Stimulated activated naive B cell treated with anti-CD40 and anti-IgM and Interleukin-4, amounts not matched to agents 10 μg/mL and 1 μg/mL and 100 μg/mL, for 72 hours (primary cell): ENCODE measurements around the gene KANTR.

Experiments used
- ATAC-seq, 2 donors: fragments of 150-1000 bp; cut with Tn5 transposase; replicated peaks; 2 replicates each; pipeline ENCODE4 v1.10.0; 2021; ENCODE audit warnings: moderate library complexity in 1 of 2
- DNase-seq: peaks from one replicate; pipeline ENCODE4 v3.0.0; 2021
- H3K27ac Mint-ChIP-seq: one replicate; pipeline ENCODE4 v1.8.0; 2022; ENCODE audit warnings: mild to moderate bottlenecking, mixed read lengths
- H3K27me3 Mint-ChIP-seq, 2 donors: one replicate each; pipeline ENCODE4 v1.8.0; 2022; ENCODE audit warnings: mixed read lengths in 2 of 2
- H3K36me3 Mint-ChIP-seq, 2 donors: one replicate each; pipeline ENCODE4 v1.8.0; 2022; ENCODE audit warnings: mixed read lengths in 2 of 2, mild to moderate bottlenecking in 1 of 2
- H3K4me1 Mint-ChIP-seq, 2 donors: one replicate each; pipeline ENCODE4 v1.8.0; 2022; ENCODE audit warnings: mixed read lengths in 2 of 2, mild to moderate bottlenecking in 1 of 2
- H3K4me3 Mint-ChIP-seq, 2 donors: one replicate each; pipeline ENCODE4 v1.8.0; 2022; ENCODE audit warnings: mild to moderate bottlenecking in 2 of 2, mixed read lengths in 2 of 2, moderate library complexity in 1 of 2
- H3K9me3 Mint-ChIP-seq, 2 donors: one replicate each; pipeline ENCODE4 v1.8.0; 2022; ENCODE audit warnings: mixed read lengths in 2 of 2, mild to moderate bottlenecking in 1 of 2

The KANTR gene, protein sequence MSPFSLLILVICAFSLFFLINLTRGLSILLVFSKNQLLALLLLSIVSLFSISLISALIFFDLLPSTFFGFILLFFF

DNA sequence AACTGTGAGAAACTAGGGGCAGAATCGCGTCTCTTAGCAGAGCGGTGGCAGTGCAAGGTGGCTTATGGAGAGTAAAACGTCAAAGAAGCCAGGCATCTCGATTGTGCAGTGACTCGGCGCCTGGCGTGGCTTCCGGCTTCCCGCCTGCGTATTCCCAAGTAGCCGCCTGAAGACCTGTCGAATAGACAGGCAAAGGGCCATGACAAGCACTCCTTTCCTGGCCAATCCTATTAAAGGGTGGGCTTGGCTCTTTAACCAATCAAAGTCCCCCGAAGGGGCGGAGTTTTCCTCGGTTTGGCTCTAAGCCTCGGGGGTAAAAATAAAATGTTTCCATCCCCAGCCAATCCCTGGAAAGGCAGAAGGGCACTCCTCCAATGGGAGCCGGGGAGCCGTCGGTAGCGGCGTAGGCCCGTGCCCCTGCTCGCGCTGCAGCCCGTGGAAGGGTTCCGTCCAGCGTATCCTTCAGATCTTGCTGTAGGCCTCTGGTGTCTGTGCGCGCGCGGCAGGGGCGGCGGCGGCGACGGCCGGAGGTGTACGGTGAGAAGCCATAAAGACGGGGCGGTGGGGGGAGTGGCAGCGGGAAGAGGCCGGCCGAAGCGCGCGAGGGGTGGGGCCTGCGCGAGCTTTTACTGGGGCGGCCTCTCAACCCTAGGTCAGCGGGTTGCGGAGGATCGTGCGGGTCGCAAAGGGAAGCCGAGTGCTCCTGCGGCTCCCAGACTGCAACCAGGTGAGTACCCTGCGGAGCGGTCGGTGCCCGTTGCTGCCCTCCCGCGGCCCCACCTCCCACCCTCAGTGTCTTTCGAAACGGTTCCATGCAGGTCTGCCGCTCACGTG, at the start of gene KANTR:
Gene KANTR, plus strand, starts transcription at position 395 of the 834 bp plus-strand sequence. CDS start 30,131 bp downstream, outside the sequence.
- ATAC-seq: peak; percentile 86 to 87
- H3K4me3 Mint-ChIP-seq: peak within 1 kb of the TSS; percentile 88 to 92
- peak; percentile 78 for DNase-seq
- H3K36me3 Mint-ChIP-seq: no peaks in the 10 kb centered on the region
- no peaks in the 10 kb centered on the region for H3K9me3 Mint-ChIP-seq
- H3K27me3 Mint-ChIP-seq: no peaks in the 10 kb centered on the region
- H3K4me1 Mint-ChIP-seq: peaks cover 2 to 13% of the 10 kb centered on the region in 2 donors
- peak within 1 kb of the TSS; percentile 93 for H3K27ac Mint-ChIP-seq

GRCh38 chrX:53044995-53045394, 48.9 kb upstream of the KANTR start:
- H3K27me3 Mint-ChIP-seq: peaks cover 0 to 11% of the 10 kb centered on the region in 2 donors
- no peak overlapping the region for H3K27ac Mint-ChIP-seq
- DNase-seq: no peak
- ATAC-seq: no peak
- peaks cover 6 to 10% of the 10 kb centered on the region in 2 donors for H3K4me1 Mint-ChIP-seq
- no peaks in the 10 kb centered on the region for H3K9me3 Mint-ChIP-seq
- H3K4me3 Mint-ChIP-seq: no peak overlapping the region
- H3K36me3 Mint-ChIP-seq: no peaks in the 10 kb centered on the region

DNA sequence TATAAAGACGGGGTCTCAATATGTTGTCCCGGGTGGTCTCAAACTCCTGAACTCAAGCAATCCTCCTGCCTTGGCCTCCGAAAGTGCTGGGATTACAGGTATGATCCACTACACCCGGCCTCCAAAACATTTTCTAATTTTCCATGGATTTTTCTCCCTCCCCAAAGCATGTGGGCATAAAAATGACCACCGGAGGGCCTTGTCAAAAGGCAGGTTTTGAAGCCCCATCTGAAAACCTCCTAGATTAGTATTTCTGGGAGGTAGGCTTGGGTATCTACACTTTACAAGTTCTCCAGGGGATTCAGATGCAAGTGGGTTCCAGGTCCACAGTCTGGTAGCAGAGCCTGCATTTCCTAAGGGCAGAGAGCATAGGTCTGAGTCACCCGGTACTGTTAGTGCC, 46.7 kb upstream of the KANTR start:
- Mint-ChIP-seq H3K4me1 (peaks cover 6 to 10% of the 10 kb centered on the region in 2 donors), H3K4me3 (no peak overlapping the region), H3K27ac (no peak overlapping the region), H3K9me3 (no peaks in the 10 kb centered on the region), H3K27me3 (peaks cover 0 to 6% of the 10 kb centered on the region in 2 donors), H3K36me3 (no peaks in the 10 kb centered on the region)
- no peak for ATAC-seq
- no peak for DNase-seq

- DNase-seq: no peak
- H3K36me3 Mint-ChIP-seq: no peaks in the 10 kb centered on the region
- H3K27ac Mint-ChIP-seq: peak within 1 kb of the TSS; percentile 4
- no peaks in the 10 kb centered on the region for H3K9me3 Mint-ChIP-seq
- peak within 1 kb of the TSS; percentile 61 to 79 for H3K4me3 Mint-ChIP-seq
- H3K27me3 Mint-ChIP-seq: peaks cover 0 to 6% of the 10 kb centered on the region in 2 donors
- ATAC-seq: peak; percentile 39 to 45
- peaks cover 6 to 10% of the 10 kb centered on the region in 2 donors for H3K4me1 Mint-ChIP-seq
Observed at GRCh38 chrX:53048169-53049126, 45.5 kb upstream of the KANTR start, which contains the start of gene GPR173. Gene GPR173 (plus strand): TSS chrX:53048789. CDS start chrX:53076622, 27,833 bp downstream.

DNA sequence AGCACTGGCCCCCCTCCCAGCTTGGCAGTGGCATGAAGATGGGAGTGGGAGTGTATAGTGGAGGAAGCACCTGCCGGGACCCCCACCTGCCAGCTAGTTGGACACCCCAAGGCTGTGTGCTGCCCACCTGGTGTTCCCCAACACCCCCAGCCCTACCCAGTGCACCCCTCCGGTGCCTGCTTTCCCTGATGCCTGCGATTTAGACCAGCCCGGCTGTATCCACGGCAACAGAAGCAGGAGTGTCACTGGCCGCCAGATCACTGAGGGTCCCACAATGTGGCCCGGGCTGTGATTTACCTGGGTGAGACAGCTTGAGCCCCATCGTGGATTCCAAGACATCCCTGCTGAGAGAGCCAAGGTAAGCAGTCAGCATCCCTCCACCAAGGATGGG, 44.8 kb upstream of the KANTR start:
- Mint-ChIP-seq H3K27me3 (peaks cover 0 to 6% of the 10 kb centered on the region in 2 donors), H3K4me1 (peaks cover 6 to 10% of the 10 kb centered on the region in 2 donors), H3K27ac (no peak overlapping the region), H3K36me3 (no peaks in the 10 kb centered on the region), H3K9me3 (no peaks in the 10 kb centered on the region), H3K4me3 (peak overlapping the region; percentile 61 to 72)
- ATAC-seq (no peak), DNase-seq (no peak)

DNA sequence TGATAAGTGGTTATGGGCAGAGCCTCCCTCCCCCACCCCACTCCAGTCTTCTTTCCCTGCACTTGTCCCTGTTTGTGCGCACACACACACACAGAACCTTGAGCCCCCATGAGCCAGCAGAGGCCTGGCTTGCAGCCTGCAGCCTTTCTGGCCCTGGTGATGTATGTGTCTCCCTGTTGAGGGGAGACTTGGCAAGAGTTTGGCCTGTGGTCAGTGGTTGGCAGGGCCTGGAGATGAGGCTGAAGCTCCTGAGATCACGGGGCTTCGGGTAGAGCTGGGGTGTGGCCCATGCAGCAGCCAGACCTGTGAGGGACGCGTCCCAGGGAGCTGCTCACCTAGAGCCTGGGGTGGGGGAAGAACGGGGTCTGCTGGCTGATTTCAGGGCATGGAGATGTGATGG, 43.1 kb upstream of the KANTR start:
- ATAC-seq (no peak), DNase-seq (no peak)
- Mint-ChIP-seq H3K27me3 (peaks cover 0 to 6% of the 10 kb centered on the region in 2 donors), H3K36me3 (no peaks in the 10 kb centered on the region), H3K4me3 (no peak overlapping the region), H3K9me3 (no peaks in the 10 kb centered on the region), H3K27ac (no peak overlapping the region), H3K4me1 (peaks cover 6 to 10% of the 10 kb centered on the region in 2 donors)

DNA sequence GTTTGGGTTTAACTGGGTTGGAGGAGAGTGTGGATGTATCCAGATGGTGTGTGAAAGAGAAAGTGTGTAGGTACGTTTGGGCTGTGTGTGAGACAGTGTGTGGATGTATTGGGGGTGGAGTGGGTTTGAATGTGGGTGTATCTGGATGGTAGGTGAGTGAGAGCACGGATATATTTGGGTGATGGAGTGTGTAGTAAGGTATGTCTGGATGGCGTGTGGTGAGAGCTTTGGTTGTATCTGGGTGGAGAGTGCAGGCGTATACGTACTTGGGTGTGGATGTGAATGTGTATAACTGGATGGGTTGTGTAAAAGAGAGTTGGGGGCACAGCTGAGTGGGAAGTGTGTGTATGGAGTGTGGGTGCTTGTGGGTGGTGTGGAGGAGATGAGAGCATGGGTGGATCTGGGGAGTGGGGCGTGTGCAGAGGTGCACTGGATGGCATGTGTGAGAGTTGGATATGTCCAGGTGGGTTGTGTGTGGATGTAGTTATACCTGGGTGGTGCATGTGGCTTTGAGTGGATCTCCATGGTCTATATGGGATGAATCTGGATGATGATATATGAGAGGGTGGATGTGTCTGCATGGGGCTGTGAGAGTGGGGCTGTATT, 38.6 kb upstream of the KANTR start:
- no peak overlapping the region for H3K4me3 Mint-ChIP-seq
- H3K27me3 Mint-ChIP-seq: no peaks in the 10 kb centered on the region
- no peaks in the 10 kb centered on the region for H3K9me3 Mint-ChIP-seq
- no peaks in the 10 kb centered on the region for H3K36me3 Mint-ChIP-seq
- ATAC-seq: no peak
- no peak for DNase-seq
- H3K4me1 Mint-ChIP-seq: no peaks in the 10 kb centered on the region
- no peak overlapping the region for H3K27ac Mint-ChIP-seq

DNA sequence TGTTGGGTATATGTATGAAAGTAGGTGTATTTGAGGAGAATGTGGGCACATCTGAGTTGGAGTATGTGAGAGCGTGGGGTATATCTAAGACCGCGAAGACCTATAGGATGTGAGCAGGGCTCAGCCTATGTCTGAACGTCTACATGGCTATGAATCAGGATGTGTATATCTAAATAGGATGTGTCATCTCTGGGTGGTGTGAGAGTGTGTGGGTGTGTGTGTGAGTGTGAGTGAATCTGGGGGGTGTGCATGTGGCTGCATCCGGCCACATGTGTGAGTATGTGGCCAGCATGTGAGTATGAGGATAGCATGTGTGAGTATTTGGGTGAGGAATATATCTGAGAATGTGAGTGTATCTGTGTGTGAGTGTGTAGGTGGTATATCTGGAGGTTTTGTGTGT, 37.6 kb upstream of the KANTR start:
- H3K9me3 Mint-ChIP-seq: no peaks in the 10 kb centered on the region
- ATAC-seq (no peak), DNase-seq (no peak)
- no peak overlapping the region for H3K27ac Mint-ChIP-seq
- no peak overlapping the region for H3K4me3 Mint-ChIP-seq
- no peaks in the 10 kb centered on the region for H3K36me3 Mint-ChIP-seq
- H3K27me3 Mint-ChIP-seq: no peaks in the 10 kb centered on the region
- no peaks in the 10 kb centered on the region for H3K4me1 Mint-ChIP-seq

DNA sequence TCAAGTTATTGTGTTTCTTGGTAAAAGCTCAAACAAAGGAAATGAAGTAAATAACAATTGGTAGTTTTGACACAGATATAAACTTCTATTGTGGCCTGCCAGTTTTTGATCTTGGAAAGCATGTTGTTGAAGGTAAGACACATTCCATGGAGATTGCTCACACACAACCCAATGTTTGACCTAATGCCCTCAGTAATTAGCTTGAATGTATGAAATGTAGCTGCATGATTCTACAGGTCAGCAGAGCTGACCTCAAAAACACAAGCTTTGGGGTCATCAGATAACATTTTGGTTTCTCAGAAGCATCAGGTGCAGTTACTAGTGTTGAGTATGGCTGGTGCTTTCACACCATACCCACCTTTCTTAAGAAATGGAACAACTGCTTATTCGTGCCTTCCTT, 28.8 kb upstream of the KANTR start:
- no peaks in the 10 kb centered on the region for H3K9me3 Mint-ChIP-seq
- H3K4me1 Mint-ChIP-seq: no peaks in the 10 kb centered on the region
- H3K27ac Mint-ChIP-seq: no peak overlapping the region
- DNase-seq: no peak
- H3K4me3 Mint-ChIP-seq: no peak overlapping the region
- H3K27me3 Mint-ChIP-seq: no peaks in the 10 kb centered on the region
- no peak for ATAC-seq
- no peaks in the 10 kb centered on the region for H3K36me3 Mint-ChIP-seq

DNA sequence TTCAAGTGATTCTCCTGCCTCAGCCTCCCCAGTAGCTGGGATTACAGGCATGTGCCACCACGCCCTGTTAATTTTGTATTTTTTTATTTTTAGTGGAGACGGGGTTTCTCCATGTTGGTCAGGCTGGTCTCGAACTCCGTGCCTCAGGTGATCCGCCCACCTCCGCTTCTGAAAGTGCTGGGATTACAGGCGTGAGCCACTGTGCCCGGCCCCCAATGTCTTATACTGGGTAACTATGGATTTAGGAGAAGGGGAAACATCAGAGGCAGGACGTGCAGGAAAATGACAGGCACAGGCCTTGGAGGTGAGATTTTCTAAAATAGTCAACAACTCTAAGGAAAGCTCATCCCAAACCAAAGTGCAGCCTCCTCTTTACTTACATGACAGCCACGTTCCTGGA, 22.9 kb upstream of the KANTR start:
- no peak for ATAC-seq
- Mint-ChIP-seq H3K36me3 (no peaks in the 10 kb centered on the region), H3K4me1 (peaks cover 9 to 26% of the 10 kb centered on the region in 2 donors), H3K4me3 (no peak overlapping the region), H3K9me3 (no peaks in the 10 kb centered on the region), H3K27ac (no peak overlapping the region), H3K27me3 (peaks cover 0 to 4% of the 10 kb centered on the region in 2 donors)
- no peak for DNase-seq

- DNase-seq: peak; percentile 59
- Mint-ChIP-seq H3K27ac (peak overlapping the region; percentile 3), H3K27me3 (peaks cover 0 to 4% of the 10 kb centered on the region in 2 donors), H3K4me3 (peak overlapping the region; percentile 76 to 80), H3K9me3 (peaks cover 0 to 2% of the 10 kb centered on the region in 2 donors), H3K36me3 (no peaks in the 10 kb centered on the region), H3K4me1 (peaks cover 9 to 26% of the 10 kb centered on the region in 2 donors)
- ATAC-seq: peak; percentile 86 to 88
Observed at GRCh38 chrX:53071604-53072417, 22.1 kb upstream of the KANTR start.

DNA sequence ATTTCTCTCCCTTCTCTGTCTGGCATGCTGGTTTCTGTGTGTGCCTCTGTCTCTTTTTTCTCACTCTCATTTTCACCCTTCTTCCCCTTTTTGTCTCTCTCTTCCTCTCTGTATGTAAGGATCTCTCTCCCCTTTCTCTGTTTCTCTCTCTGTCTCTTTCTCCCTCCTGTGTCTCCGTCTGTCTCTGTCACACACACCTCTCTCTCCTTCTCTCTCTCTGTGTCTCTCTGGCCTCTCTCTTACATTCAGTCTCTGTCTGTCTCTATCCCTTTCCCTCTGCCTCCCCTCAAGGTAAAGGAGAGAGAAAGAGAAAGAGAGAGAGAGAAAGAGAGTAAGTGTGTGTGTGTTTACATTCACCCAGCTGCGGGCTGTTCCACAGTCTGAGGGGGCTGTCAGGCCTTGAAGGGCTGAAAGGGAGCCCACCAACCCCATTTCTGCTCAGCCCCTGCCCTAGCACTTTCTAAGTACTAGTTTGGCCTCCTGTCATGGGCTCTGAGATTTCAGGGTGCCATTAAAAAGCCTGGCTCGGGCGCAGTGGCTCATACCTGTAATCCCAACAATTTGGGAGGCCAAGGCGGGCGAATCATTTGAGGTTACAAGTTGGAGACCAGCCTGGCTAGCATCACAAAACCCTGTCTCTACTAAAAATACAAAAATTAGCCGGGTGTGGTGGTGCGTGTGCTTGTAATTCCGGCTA, 21.4 kb upstream of the KANTR start:
- peak; percentile 41 to 44 for ATAC-seq

More for the DNA sequence above, 21.4 kb upstream of the KANTR start:
- peak overlapping the region; percentile 76 to 80 for H3K4me3 Mint-ChIP-seq
- peaks cover 9 to 26% of the 10 kb centered on the region in 2 donors for H3K4me1 Mint-ChIP-seq
- no peaks in the 10 kb centered on the region for H3K36me3 Mint-ChIP-seq
- H3K27ac Mint-ChIP-seq: peak overlapping the region; percentile 3
- H3K27me3 Mint-ChIP-seq: peaks cover 0 to 4% of the 10 kb centered on the region in 2 donors
- no peak for DNase-seq
- peaks cover 0 to 2% of the 10 kb centered on the region in 2 donors for H3K9me3 Mint-ChIP-seq
